Measurements from ENCODE around the gene RPS18. TPM values are rescaled to one million over a fixed set of nuclear protein-coding genes. Genes with fewer than 3 reads are reported as not detected.

The RPS18 gene
- total RNA-seq, 1 donor from 2014 or later, result 3,043 TPM

DNA sequence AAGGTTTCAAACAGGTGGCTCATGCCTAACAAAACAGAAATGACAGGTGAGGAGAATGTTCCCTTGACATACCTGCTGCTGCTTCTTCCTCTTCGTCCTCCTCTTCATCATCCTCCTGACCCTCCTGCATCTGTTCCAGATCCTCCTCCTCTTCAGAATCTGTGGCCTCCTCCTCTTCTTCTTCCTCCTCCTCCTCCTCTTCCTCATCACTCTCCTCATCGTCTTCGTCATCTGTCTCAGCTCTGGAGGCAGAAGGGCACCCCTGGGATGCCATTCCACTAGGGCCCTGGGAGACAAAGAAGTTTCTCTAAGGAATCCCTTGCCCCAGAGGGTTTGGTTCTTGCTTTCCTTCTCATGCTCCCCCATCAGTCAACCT is 48.1 kb downstream of the RPS18 start:
- peak overlapping the region; percentile 74 for H3K4me3 Mint-ChIP-seq

DNA sequence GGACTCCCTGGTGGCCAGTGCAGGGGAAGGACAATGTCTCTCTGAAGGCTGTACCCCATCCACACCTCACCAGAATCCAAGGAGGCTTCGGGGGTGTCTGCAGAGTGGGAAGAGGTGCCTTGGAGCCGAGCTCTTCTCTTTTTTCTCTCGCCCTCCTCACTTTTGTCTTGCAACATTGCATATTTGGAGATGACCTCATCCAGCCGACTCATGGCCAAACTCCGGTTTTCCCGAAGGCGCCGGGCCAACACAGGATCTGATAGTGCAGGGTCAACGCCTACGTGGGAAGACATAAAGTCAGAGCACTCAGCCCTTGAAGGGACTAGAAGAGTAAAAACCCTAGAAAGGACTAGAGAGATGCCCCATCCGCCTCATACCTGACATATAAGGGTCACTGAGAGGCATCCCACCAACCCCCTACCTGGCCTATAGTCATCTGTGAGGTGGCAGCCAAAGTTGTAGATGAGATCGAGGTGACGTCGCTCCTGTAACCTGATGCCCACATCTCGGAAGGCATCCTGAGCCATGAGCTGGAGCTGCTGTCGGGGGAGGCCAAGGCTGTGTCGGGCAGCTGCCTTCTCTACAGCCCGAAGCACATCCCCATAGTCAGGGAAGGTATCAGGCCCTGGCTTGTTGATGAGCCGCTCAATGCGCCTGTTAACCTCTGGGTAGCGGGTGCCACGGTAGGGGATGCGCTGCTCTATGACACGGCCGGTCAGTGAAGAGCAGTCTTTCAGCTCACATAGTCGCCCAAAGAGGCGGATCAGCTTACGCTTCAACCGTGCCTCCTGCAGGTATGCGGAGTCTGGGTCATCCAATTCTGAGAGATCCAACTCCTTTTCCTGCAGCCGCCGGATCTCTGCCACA is 48.7 kb downstream of the RPS18 start:
- H3K9me3 Mint-ChIP-seq, result no peaks in the 10 kb centered on the region
- H3K4me1 Mint-ChIP-seq (ENCODE audit: unreplicated experiment), result peaks cover 60% of the 10 kb centered on the region
- H3K27ac Mint-ChIP-seq, result peak overlapping the region; percentile 70
- no peak for DNase-seq (ENCODE audit: extremely low spot score, unreplicated experiment)
- peak overlapping the region; percentile 86 for H3K4me3 Mint-ChIP-seq
- no peaks in the 10 kb centered on the region for H3K27me3 Mint-ChIP-seq
- peaks cover 14% of the 10 kb centered on the region for H3K36me3 Mint-ChIP-seq
- TF ChIP-seq, protein P1, sequence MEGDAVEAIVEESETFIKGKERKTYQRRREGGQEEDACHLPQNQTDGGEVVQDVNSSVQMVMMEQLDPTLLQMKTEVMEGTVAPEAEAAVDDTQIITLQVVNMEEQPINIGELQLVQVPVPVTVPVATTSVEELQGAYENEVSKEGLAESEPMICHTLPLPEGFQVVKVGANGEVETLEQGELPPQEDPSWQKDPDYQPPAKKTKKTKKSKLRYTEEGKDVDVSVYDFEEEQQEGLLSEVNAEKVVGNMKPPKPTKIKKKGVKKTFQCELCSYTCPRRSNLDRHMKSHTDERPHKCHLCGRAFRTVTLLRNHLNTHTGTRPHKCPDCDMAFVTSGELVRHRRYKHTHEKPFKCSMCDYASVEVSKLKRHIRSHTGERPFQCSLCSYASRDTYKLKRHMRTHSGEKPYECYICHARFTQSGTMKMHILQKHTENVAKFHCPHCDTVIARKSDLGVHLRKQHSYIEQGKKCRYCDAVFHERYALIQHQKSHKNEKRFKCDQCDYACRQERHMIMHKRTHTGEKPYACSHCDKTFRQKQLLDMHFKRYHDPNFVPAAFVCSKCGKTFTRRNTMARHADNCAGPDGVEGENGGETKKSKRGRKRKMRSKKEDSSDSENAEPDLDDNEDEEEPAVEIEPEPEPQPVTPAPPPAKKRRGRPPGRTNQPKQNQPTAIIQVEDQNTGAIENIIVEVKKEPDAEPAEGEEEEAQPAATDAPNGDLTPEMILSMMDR (conservative IDR thresholded peaks at IDR 0.05), result no peak

More for the DNA sequence above, 48.1 kb downstream of the RPS18 start:
- H3K4me1 Mint-ChIP-seq (ENCODE audit: unreplicated experiment), result peaks cover 60% of the 10 kb centered on the region
- no peaks in the 10 kb centered on the region for H3K27me3 Mint-ChIP-seq
- H3K9me3 Mint-ChIP-seq, result no peaks in the 10 kb centered on the region
- H3K36me3 Mint-ChIP-seq, result peaks cover 14% of the 10 kb centered on the region
- peak overlapping the region; percentile 70 for H3K27ac Mint-ChIP-seq
- DNase-seq (ENCODE audit: extremely low spot score, unreplicated experiment), result no peak
- TF ChIP-seq, protein P1 (conservative IDR thresholded peaks at IDR 0.05), result no peak

DNA sequence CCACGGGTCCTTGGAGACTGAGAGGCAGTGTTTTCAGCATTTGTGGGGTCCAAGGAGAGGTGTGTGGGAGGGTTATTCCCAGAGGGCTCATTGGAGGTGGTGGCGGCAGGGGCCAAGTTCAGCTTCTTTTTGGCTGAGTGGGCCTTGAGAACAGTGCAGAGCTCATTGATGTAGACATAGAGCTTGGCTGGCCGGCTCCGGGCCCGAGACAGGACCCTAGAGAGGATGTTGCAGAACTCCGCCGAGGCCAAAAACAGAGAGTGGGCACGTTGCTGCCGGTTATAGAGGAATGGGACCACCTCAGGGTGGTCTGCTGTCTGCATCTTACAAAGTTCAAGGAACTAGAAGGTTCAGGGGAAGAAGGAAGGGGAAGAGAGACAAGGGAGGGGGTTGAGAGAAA is 49.4 kb downstream of the RPS18 start:
- H3K4me1 Mint-ChIP-seq (ENCODE audit: unreplicated experiment), result peaks cover 60% of the 10 kb centered on the region
- H3K9me3 Mint-ChIP-seq, result no peaks in the 10 kb centered on the region
- H3K4me3 Mint-ChIP-seq, result peak overlapping the region; percentile 86
- peak overlapping the region; percentile 70 for H3K27ac Mint-ChIP-seq
- no peaks in the 10 kb centered on the region for H3K27me3 Mint-ChIP-seq
- H3K36me3 Mint-ChIP-seq, result peaks cover 14% of the 10 kb centered on the region
- TF ChIP-seq, protein P1 (conservative IDR thresholded peaks at IDR 0.05), result no peak
- no peak for DNase-seq (ENCODE audit: extremely low spot score, unreplicated experiment)

DNA sequence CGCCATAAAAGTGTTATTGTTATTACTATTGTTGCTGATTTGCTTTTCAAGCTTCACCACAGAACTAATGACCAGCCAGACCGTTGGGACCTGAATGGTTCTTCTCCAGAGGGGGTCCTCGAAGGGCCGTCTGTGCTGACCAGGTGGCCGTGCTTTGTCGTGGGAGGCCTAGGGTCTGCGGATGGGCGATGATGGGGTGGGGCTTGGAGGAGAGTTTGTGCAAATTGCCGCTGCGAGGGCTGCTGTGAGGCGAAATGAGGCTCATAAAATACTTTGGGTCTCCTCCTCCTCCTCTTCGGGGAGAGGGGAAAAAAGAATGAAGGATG is 51.7 kb downstream of the RPS18 start:
- Mint-ChIP-seq H3K4me1 (ENCODE audit: unreplicated experiment) (peaks cover 42% of the 10 kb centered on the region), H3K27me3 (no peaks in the 10 kb centered on the region), H3K27ac (peak overlapping the region; percentile 99), H3K36me3 (peaks cover 11% of the 10 kb centered on the region), H3K9me3 (no peaks in the 10 kb centered on the region), H3K4me3 (peak overlapping the region; percentile 100)
- DNase-seq (ENCODE audit: extremely low spot score, unreplicated experiment), result no peak
- TF ChIP-seq, protein P1 (conservative IDR thresholded peaks at IDR 0.05), result no peak

DNA sequence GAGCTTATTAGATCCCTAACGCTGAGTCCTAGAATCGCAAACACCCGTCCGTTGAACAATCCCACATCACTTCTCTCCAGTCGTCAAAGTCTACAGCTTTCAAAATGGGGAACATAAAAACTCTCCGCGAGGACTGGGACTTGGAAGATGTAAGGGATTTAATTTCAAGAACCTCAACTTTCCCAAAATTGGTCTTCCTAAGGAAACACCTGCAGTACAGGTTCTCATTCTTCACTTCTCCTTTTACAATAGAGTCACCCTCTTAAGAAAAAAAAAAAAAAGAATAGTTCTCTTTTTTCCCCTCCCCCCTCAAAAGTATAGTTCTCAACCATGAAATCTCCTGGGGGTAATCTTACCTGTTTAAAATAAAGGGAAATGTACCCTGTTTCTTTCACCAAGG is 52.2 kb downstream of the RPS18 start:
- H3K4me1 Mint-ChIP-seq (ENCODE audit: unreplicated experiment), result peaks cover 38% of the 10 kb centered on the region
- no peaks in the 10 kb centered on the region for H3K27me3 Mint-ChIP-seq
- H3K9me3 Mint-ChIP-seq, result no peaks in the 10 kb centered on the region
- no peak for DNase-seq (ENCODE audit: extremely low spot score, unreplicated experiment)
- TF ChIP-seq, protein P1 (conservative IDR thresholded peaks at IDR 0.05), result no peak
- H3K27ac Mint-ChIP-seq, result no peak overlapping the region
- H3K36me3 Mint-ChIP-seq, result peaks cover 9% of the 10 kb centered on the region
- H3K4me3 Mint-ChIP-seq, result peak overlapping the region; percentile 100

Small RNA genes within 50 kb of the gene (microRNA-seq; reads per million reads assigned to microRNA genes)
- not detected for gene MIR6834
- not detected for gene MIR6873

Other genes starting within 250 kb of the RPS18 start
- 1.3 and 2.6 TPM in 2 replicates for gene HLA-DPA1, start 198.4 kb upstream of the RPS18 start, total RNA-seq (ENCODE audit: low replicate concordance)
- gene HLA-DPB1, start 196.1 kb upstream of the RPS18 start, total RNA-seq (ENCODE audit: low replicate concordance), result 10.9 and 27.3 TPM in 2 replicates
- 1.3 and 11.9 TPM in 2 replicates for gene COL11A2, start 79.6 kb upstream of the RPS18 start, total RNA-seq (ENCODE audit: low replicate concordance)
- 49.2 and 61.9 TPM in 2 replicates for gene RXRB, start 71.4 kb upstream of the RPS18 start, total RNA-seq (ENCODE audit: low replicate concordance)
- 147 and 202 TPM in 2 replicates for gene SLC39A7, start 71.2 kb upstream of the RPS18 start, total RNA-seq (ENCODE audit: low replicate concordance)
- 13.9 and 15.7 TPM in 2 replicates for gene HSD17B8, start 67.4 kb upstream of the RPS18 start, total RNA-seq (ENCODE audit: low replicate concordance)
- gene RING1, start 63.6 kb upstream of the RPS18 start, total RNA-seq (ENCODE audit: low replicate concordance), result 44.5 and 60.4 TPM in 2 replicates
- gene VPS52, start 199 bp upstream of the RPS18 start, total RNA-seq (ENCODE audit: low replicate concordance), result 54.7 and 62.4 TPM in 2 replicates
- 10.1 and 22.2 TPM in 2 replicates for gene B3GALT4, start 5.0 kb downstream of the RPS18 start, total RNA-seq (ENCODE audit: low replicate concordance)
- gene WDR46, start 17.2 kb downstream of the RPS18 start, total RNA-seq (ENCODE audit: low replicate concordance), result 53.1 and 67.4 TPM in 2 replicates
- 52.9 and 54.5 TPM in 2 replicates for gene PFDN6, start 17.5 kb downstream of the RPS18 start, total RNA-seq (ENCODE audit: low replicate concordance)
- 128 and 176 TPM in 2 replicates for gene RGL2, start 26.9 kb downstream of the RPS18 start, total RNA-seq (ENCODE audit: low replicate concordance)
- gene TAPBP, start 42.0 kb downstream of the RPS18 start, total RNA-seq (ENCODE audit: low replicate concordance), result 71.4 and 93.5 TPM in 2 replicates
- gene ZBTB22, start 45.7 kb downstream of the RPS18 start, total RNA-seq (ENCODE audit: low replicate concordance), result 21.1 and 22.2 TPM in 2 replicates
- 43.6 and 47.0 TPM in 2 replicates for gene DAXX, start 50.9 kb downstream of the RPS18 start, total RNA-seq (ENCODE audit: low replicate concordance)
- gene KIFC1, start 119.7 kb downstream of the RPS18 start, total RNA-seq (ENCODE audit: low replicate concordance), result 28.0 and 67.7 TPM in 2 replicates
- 23.8 and 49.6 TPM in 2 replicates for gene PHF1, start 138.9 kb downstream of the RPS18 start, total RNA-seq (ENCODE audit: low replicate concordance)
- gene CUTA, start 146.0 kb downstream of the RPS18 start, total RNA-seq (ENCODE audit: low replicate concordance), result 212 and 278 TPM in 2 replicates
- 18.4 and 74.1 TPM in 2 replicates for gene SYNGAP1, start 148.0 kb downstream of the RPS18 start, total RNA-seq (ENCODE audit: low replicate concordance)
- 11.3 and 14.5 TPM in 2 replicates for gene ZBTB9, start 182.5 kb downstream of the RPS18 start, total RNA-seq (ENCODE audit: low replicate concordance)

All from type B pancreatic cell (in vitro differentiated cells).